Measurements from ENCODE around the gene MIA3.
"Not testable (repeated sequence)": the region's sequence is repeated elsewhere in the genome, so short reads cannot be mapped to it uniquely, and the experiment has no call there.

Gene MIA3

GRCh38 chr1:222656391-222657155 lies 38.7 kb downstream of the MIA3 start:
- no peak for DNase-seq (ENCODE audit: low read depth)
- H3K4me3 ChIP-seq (ENCODE audit: control insufficient read depth, low read depth, low read length): no peak overlapping the region
- TF ChIP-seq CTCF (conservative IDR thresholded peaks at IDR 0.05; ENCODE audit: control insufficient read depth, insufficient read depth, low read depth, low read length): no peak

GRCh38 chr1:222657899-222658298 lies 40.0 kb downstream of the MIA3 start:
- no peak for TF ChIP-seq CTCF (conservative IDR thresholded peaks at IDR 0.05; ENCODE audit: control insufficient read depth, insufficient read depth, low read depth, low read length)
- no peak overlapping the region for H3K4me3 ChIP-seq (ENCODE audit: control insufficient read depth, low read depth, low read length)
- no peak for DNase-seq (ENCODE audit: low read depth)

- TF ChIP-seq CTCF (conservative IDR thresholded peaks at IDR 0.05; ENCODE audit: control insufficient read depth, insufficient read depth, low read depth, low read length): no peak
- no peak for DNase-seq (ENCODE audit: low read depth)
- no peak overlapping the region for H3K4me3 ChIP-seq (ENCODE audit: control insufficient read depth, low read depth, low read length)
Observed at GRCh38 chr1:222663431-222663934, 45.6 kb downstream of the MIA3 start.

- TF ChIP-seq CTCF (conservative IDR thresholded peaks at IDR 0.05; ENCODE audit: control insufficient read depth, insufficient read depth, low read depth, low read length): no peak
- peak; percentile 9 for DNase-seq (ENCODE audit: low read depth)
- H3K4me3 ChIP-seq (ENCODE audit: control insufficient read depth, low read depth, low read length): no peak overlapping the region
Observed at GRCh38 chr1:222665964-222666363, 48.1 kb downstream of the MIA3 start.

GRCh38 chr1:222668184-222668583 lies 50.3 kb downstream of the MIA3 start:
- not testable (repeated sequence) for DNase-seq (ENCODE audit: low read depth); H3K4me3 ChIP-seq (ENCODE audit: control insufficient read depth, low read depth, low read length)

DNA sequence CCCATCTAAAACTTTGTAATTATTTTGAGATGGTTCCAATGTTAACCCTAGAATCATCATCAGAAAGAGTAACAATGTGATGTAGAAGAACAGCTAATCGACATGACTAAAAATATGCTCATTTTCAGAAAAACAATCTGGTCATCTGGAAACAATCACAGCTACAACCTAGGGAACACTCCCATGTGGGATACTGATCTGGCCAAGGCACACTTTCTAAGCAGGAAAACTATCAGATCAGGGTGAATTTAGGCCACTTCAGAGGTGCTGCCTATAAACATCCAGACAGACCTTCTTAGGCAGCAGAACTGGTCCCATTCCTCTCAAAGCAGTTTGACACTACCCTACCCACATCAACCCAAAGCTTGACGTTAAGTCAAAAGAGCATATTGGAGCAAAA lies 51.2 kb downstream of the MIA3 start:
- H3K4me3 ChIP-seq (ENCODE audit: control insufficient read depth, low read depth, low read length); DNase-seq (ENCODE audit: low read depth): not testable (repeated sequence)

DNA sequence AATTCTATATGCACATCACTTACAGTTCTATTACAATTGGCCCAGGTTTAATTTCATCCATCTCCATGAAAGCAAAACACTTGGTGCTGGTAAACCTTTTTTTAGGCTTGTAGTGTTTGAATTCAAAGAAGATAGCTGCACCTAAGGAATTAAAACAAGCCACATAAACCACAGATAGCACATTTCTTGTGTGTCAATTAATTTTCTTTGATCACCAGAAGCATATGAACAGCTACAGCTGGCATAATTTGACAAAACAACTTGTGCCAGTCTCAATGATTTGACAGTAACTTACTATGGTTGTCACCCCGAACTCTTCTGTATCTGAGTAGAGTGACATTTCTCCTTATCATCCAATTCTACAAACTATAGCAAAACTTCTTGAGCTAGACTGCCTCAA lies 52.2 kb downstream of the MIA3 start:
- DNase-seq (ENCODE audit: low read depth): no peak
- H3K4me3 ChIP-seq (ENCODE audit: control insufficient read depth, low read depth, low read length): no peak overlapping the region
- TF ChIP-seq CTCF (conservative IDR thresholded peaks at IDR 0.05; ENCODE audit: control insufficient read depth, insufficient read depth, low read depth, low read length): no peak

- TF ChIP-seq CTCF (conservative IDR thresholded peaks at IDR 0.05; ENCODE audit: control insufficient read depth, insufficient read depth, low read depth, low read length): no peak
- no peak for DNase-seq (ENCODE audit: low read depth)
- H3K4me3 ChIP-seq (ENCODE audit: control insufficient read depth, low read depth, low read length): no peak overlapping the region
Observed at GRCh38 chr1:222680080-222680479, 62.2 kb downstream of the MIA3 start.

All from fibroblast of mammary gland (primary cell).